ENCODE measurements around the gene ERI3. TPM values are rescaled to one million over a fixed set of nuclear protein-coding genes. Genes with fewer than 3 reads are reported as not detected.

Gene ERI3
- total RNA-seq, 3 donors from 2014 or later: 35.6 to 42.1 (median 36.4) TPM

DNA sequence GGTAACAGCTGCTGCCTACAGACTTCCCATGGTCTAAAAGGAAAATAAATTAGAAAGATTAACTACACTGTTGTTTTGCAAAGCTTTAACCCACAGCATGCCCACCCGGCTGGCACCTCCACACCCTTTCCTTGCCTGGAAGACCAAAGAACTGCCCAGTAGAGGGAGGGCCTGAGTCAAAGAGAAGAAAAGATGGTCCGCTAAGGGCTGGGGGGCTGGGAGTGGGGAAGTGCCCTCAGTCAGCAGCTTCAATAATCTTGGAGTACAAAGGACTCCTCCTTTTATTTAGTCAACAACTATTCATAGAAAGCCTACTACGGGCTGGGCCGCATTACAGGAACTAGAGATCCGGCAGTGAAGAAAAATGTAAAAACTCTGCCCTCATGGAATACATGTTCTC, 40.6 kb downstream of the ERI3 start:
- no peak for TF ChIP-seq CTCF (IDR thresholded peaks at IDR 0.05)
- ATAC-seq (no peak), DNase-seq (no peak)
- Histone ChIP-seq H3K9me3 (no peaks in the 10 kb centered on the region), H3K4me3 (no peak overlapping the region), H3K36me3 (ENCODE audit: low read depth) (no peaks in the 10 kb centered on the region), H3K4me1 (ENCODE audit: low read depth) (peaks cover 3% of the 10 kb centered on the region)
- intact Hi-C loops (cut with DNase I, micrococcal nuclease): no loop called here

DNA sequence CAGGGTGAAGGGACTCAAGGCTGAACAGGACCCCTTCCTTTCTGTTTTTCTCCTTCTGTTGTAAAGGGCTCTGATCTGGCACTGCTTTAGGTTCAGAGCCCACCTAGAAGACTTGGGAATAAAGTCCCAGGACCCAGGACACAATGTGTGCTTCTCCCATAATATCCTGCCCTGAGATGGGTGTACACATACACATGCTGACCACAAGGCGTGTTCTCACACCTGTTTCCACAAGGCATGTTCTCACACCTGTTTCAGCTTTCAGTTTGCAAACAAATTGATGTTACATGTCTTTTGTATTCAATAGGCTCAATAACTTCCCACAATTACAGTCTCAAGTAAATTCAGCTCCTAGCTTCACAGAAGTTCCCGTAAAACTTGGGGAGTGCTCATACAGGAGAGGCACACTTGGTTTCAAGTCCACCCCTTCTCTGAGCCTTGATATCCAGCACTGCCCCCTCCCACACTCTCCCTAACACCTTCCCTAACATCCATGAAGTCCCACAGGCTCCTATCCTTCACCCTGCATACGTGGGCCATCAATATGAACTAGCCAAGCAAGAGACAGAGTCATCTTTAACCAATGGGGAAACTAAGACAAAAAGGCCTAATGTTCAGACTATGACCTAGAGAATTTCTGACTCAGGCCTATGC, 41.7 kb downstream of the ERI3 start:
- no peak for TF ChIP-seq CTCF (IDR thresholded peaks at IDR 0.05)
- H3K36me3 ChIP-seq (ENCODE audit: low read depth): no peaks in the 10 kb centered on the region
- DNase-seq (no peak), ATAC-seq (peak; percentile 51)
- peaks cover 1% of the 10 kb centered on the region for H3K4me1 ChIP-seq (ENCODE audit: low read depth)
- H3K9me3 ChIP-seq: no peaks in the 10 kb centered on the region
- no peak overlapping the region for H3K4me3 ChIP-seq
- intact Hi-C loops (cut with DNase I, micrococcal nuclease): no loop called here

GRCh38 chr1:44312399-44313196, 42.5 kb downstream of the ERI3 start:
- ATAC-seq (no peak), DNase-seq (no peak)
- intact Hi-C loops (cut with DNase I, micrococcal nuclease): no loop called here
- Histone ChIP-seq H3K9me3 (no peaks in the 10 kb centered on the region), H3K36me3 (ENCODE audit: low read depth) (no peaks in the 10 kb centered on the region), H3K4me1 (ENCODE audit: low read depth) (no peaks in the 10 kb centered on the region), H3K4me3 (no peak overlapping the region)
- TF ChIP-seq CTCF (IDR thresholded peaks at IDR 0.05): no peak

GRCh38 chr1:44310006-44310405, 45.1 kb downstream of the ERI3 start:
- no peak for TF ChIP-seq CTCF (IDR thresholded peaks at IDR 0.05)
- DNase-seq (no peak), ATAC-seq (no peak)
- intact Hi-C loops (cut with DNase I, micrococcal nuclease): no loop called here
- Histone ChIP-seq H3K4me3 (no peak overlapping the region), H3K36me3 (ENCODE audit: low read depth) (no peaks in the 10 kb centered on the region), H3K4me1 (ENCODE audit: low read depth) (no peaks in the 10 kb centered on the region), H3K9me3 (no peaks in the 10 kb centered on the region)

DNA sequence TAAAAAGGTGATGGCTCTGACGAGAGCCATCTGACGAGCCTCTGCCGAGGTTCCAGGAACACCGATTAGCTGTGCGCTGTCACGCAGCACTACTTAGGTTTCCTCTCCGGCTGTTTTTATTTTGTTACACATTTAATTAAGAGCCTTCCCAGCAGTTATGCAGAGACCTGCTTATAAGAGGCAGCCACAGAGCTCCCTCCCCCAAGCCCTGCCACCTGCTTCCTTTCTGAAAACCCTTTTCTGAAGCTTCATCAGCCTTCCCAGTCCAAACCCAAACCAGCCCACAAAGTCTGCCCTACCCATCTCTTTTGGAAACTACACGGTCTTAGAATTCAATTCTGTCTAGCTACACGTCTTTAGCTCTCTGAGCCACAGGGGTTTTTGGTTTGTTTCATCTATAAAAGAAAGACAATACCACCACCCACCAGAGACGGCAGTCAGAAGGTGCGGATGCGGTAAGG, 49.1 kb downstream of the ERI3 start:
- Histone ChIP-seq H3K36me3 (ENCODE audit: low read depth) (no peaks in the 10 kb centered on the region), H3K9me3 (no peaks in the 10 kb centered on the region), H3K4me3 (no peak overlapping the region), H3K4me1 (ENCODE audit: low read depth) (no peaks in the 10 kb centered on the region)
- no peak for ATAC-seq
- TF ChIP-seq CTCF (IDR thresholded peaks at IDR 0.05): no peak
- DNase-seq: no peak
- intact Hi-C loops (cut with DNase I, micrococcal nuclease): no loop called here

Data from mucosa of descending colon (tissue), 3 donors.